GM18951 (cell line): Measurements from ENCODE around the gene WDR5.
"Not testable (repeated sequence)": the region's sequence is repeated elsewhere in the genome, so short reads cannot be mapped to it uniquely, and the experiment has no call there.

ENCODE experiments used
- POLR2A ChIP-seq: IDR thresholded peaks from 4 replicates; pipeline ENCODE4 v1.6.1; 2011; ENCODE audit warnings: mild to moderate bottlenecking; ENCODE audit not compliant: insufficient read length, insufficient read depth; ENCODE audit errors: extremely low read depth
- in situ Hi-C: fragments of 300-500 bp; cut with MboI; formaldehyde crosslinking; loops from one replicate; pipeline ENCODE4 v1.12.0; 2022; ENCODE audit warnings: low sequenced_read_pairs, mixed read lengths, inconsistent platforms; ENCODE audit not compliant: unreplicated experiment

WDR5 gene

GRCh38 chr9:134135343-134136117 is at the start of gene WDR5:
Gene WDR5 (plus strand): TSS chr9:134136082. CDS start chr9:134139878, 3,796 bp downstream.
- in situ Hi-C loops, result no loop called here
- peak; percentile 66 for TF ChIP-seq POLR2A

GRCh38 chr9:134088063-134088725 is 47.7 kb upstream of the WDR5 start:
- in situ Hi-C loops, result no loop called here
- TF ChIP-seq POLR2A, result no peak

- no peak for TF ChIP-seq POLR2A
- in situ Hi-C loops, result no loop called here
Measured at GRCh38 chr9:134089972-134090371, 45.9 kb upstream of the WDR5 start.

GRCh38 chr9:134099123-134099761 is 36.6 kb upstream of the WDR5 start:
- in situ Hi-C loops, result no loop called here
- no peak for TF ChIP-seq POLR2A

- in situ Hi-C loops, result no loop called here
- TF ChIP-seq POLR2A, result no peak
Measured at GRCh38 chr9:134100040-134100439, 35.8 kb upstream of the WDR5 start.

GRCh38 chr9:134101133-134101532 is 34.7 kb upstream of the WDR5 start:
- in situ Hi-C loops, result not testable (repeated sequence)

- in situ Hi-C loops, result no loop called here
- TF ChIP-seq POLR2A, result no peak
Measured at GRCh38 chr9:134101623-134102149, 34.2 kb upstream of the WDR5 start.

- in situ Hi-C loops, result no loop called here
- TF ChIP-seq POLR2A, result no peak
Measured at GRCh38 chr9:134103391-134103998, 32.4 kb upstream of the WDR5 start.

GRCh38 chr9:134111064-134111463 is 24.8 kb upstream of the WDR5 start:
- in situ Hi-C loops, result no loop called here
- TF ChIP-seq POLR2A, result no peak

GRCh38 chr9:134112561-134112960 is 23.3 kb upstream of the WDR5 start:
- in situ Hi-C loops, result no loop called here
- no peak for TF ChIP-seq POLR2A

GRCh38 chr9:134118972-134119371 is 16.9 kb upstream of the WDR5 start:
- in situ Hi-C loops, result not testable (repeated sequence)

GRCh38 chr9:134123764-134124128 is 12.1 kb upstream of the WDR5 start:
- no peak for TF ChIP-seq POLR2A
- in situ Hi-C loops, result no loop called here

GRCh38 chr9:134125413-134126095 is 10.3 kb upstream of the WDR5 start:
- in situ Hi-C loops, result no loop called here
- no peak for TF ChIP-seq POLR2A
